ENCODE data around the gene MACROD1. TPM values are rescaled to one million over a fixed set of nuclear protein-coding genes. Genes with fewer than 3 reads are reported as not detected.

Gene MACROD1
- total and polyA plus RNA-seq, 2 donors (not counting 3 experiments of a cell fraction or from before 2014, with no cell fraction given) = 11.0 to 16.2 TPM

DNA sequence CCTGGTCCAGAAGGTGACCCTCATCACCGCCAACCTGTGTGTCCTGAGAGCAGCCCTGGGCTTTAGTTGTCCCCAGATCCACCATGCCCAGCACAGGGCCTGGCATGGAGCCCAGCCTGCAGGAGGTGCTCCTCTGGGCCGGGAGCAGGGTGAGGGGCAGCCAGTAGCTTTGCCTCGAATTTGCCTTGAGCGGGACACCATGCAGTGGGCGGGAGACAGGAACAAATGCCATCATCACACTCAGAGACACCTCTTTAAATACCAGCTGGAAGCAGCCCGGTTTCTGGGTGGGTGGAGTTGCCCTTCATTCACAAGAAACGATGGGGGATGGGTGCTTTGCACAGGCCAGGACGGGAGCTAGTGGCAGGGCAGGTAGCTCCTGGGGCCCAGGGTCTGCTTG, 110.8 kb downstream of the MACROD1 start:
- no peaks in the 10 kb centered on the region for H3K9me3 ChIP-seq (replicated peaks; ENCODE audit: control insufficient read depth, insufficient read depth, low read length)
- H2AFZ ChIP-seq (ENCODE audit: low read depth, low read length) = no peak overlapping the region
- H3K4me2 ChIP-seq (ENCODE audit: insufficient read depth, low read length) = no peak overlapping the region
- no peaks in the 10 kb centered on the region for H3K4me1 ChIP-seq (ENCODE audit: control insufficient read depth, extremely low read depth, insufficient read depth, low read length)
- H3K9ac ChIP-seq (replicated peaks; ENCODE audit: extremely low read depth, insufficient read depth, low read length) = no peak overlapping the region
- no peaks in the 10 kb centered on the region for H3K36me3 ChIP-seq (ENCODE audit: control insufficient read depth in 2 of 2, extremely low read depth in 1 of 2, insufficient read depth in 2 of 2, low read length in 2 of 2)
- H3K9me1 ChIP-seq (replicated peaks; ENCODE audit: control insufficient read depth, extremely low read depth, insufficient read depth, low read length) = no peaks in the 10 kb centered on the region
- no peaks in the 10 kb centered on the region for H3K79me2 ChIP-seq (ENCODE audit: control insufficient read depth, insufficient read depth, low read length)
- intact Hi-C loops (cut with micrococcal nuclease) (no loop called here), dilution Hi-C loops (cut with MboI; ENCODE audit: extremely low pct_ligation_motif_present, low sequenced_read_pairs) (no loop called here)
- no peak for DNase-seq (ENCODE audit: low read depth, low spot score)
- BruUV-seq (replicated peaks) = no TSS peak
- no peak overlapping the region for H3K27ac ChIP-seq (ENCODE audit: insufficient read depth, low read depth, low read length)
- TF ChIP-seq, protein P1, sequence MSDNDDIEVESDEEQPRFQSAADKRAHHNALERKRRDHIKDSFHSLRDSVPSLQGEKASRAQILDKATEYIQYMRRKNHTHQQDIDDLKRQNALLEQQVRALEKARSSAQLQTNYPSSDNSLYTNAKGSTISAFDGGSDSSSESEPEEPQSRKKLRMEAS (IDR thresholded peaks at IDR 0.05; ENCODE audit: insufficient read depth, insufficient read length) = no peak
- no peak for TF ChIP-seq EZH2 (IDR thresholded peaks at IDR 0.05; ENCODE audit: borderline replicate concordance, low read depth, low read length, severe bottlenecking)
- TF ChIP-seq MYC (IDR thresholded peaks at IDR 0.05; ENCODE audit: low read depth, low read length) = no peak
- TF ChIP-seq GATA2 (IDR thresholded peaks at IDR 0.05; ENCODE audit: insufficient read depth, insufficient read length, low read depth, low read length) = no peak
- TF ChIP-seq, protein P2, sequence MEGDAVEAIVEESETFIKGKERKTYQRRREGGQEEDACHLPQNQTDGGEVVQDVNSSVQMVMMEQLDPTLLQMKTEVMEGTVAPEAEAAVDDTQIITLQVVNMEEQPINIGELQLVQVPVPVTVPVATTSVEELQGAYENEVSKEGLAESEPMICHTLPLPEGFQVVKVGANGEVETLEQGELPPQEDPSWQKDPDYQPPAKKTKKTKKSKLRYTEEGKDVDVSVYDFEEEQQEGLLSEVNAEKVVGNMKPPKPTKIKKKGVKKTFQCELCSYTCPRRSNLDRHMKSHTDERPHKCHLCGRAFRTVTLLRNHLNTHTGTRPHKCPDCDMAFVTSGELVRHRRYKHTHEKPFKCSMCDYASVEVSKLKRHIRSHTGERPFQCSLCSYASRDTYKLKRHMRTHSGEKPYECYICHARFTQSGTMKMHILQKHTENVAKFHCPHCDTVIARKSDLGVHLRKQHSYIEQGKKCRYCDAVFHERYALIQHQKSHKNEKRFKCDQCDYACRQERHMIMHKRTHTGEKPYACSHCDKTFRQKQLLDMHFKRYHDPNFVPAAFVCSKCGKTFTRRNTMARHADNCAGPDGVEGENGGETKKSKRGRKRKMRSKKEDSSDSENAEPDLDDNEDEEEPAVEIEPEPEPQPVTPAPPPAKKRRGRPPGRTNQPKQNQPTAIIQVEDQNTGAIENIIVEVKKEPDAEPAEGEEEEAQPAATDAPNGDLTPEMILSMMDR (IDR thresholded peaks at IDR 0.05; ENCODE audit: extremely low read depth in 1 of 2, insufficient read depth in 1 of 2, low read depth in 1 of 2, low read length in 2 of 2) = no peak
- no peak for TF ChIP-seq POLR2AphosphoS5 (IDR thresholded peaks at IDR 0.05; ENCODE audit: insufficient read depth, low read depth, low read length)
- no peak for TF ChIP-seq JUN (IDR thresholded peaks at IDR 0.05; ENCODE audit: borderline replicate concordance, insufficient read depth, insufficient read length, low read depth)
- ChIA-PET POLR2A (no interaction called here), CTCF (interaction anchor here (1.6 kb wide), 1 partner anchor 19 kb away, joined by 4 read pairs; no protein-coding TSS in a partner anchor)
- no peak for FAIRE-seq
- H4K20me1 ChIP-seq (replicated peaks; ENCODE audit: control insufficient read depth, extremely low read depth, insufficient read depth, low read length) = no peaks in the 10 kb centered on the region
- no peaks in the 10 kb centered on the region for H3K27me3 ChIP-seq (ENCODE audit: control insufficient read depth in 2 of 2, insufficient read depth in 2 of 2, low read length in 2 of 2)
- no peak overlapping the region for H3K4me3 ChIP-seq (replicated peaks in 1 of 3; ENCODE audit: insufficient read depth in 1 of 3, low read depth in 1 of 3, low read length in 3 of 3)

Measured in endothelial cell of umbilical vein (primary cell).